ENCODE data around the gene FAM151B. TPM values are rescaled to one million over a fixed set of nuclear protein-coding genes. Genes with fewer than 3 reads are reported as not detected.
"Not testable (repeated sequence)": the region's sequence is repeated elsewhere in the genome, so short reads cannot be mapped to it uniquely, and the experiment has no call there.

Gene FAM151B
- total RNA-seq (17.7 TPM), polyA plus RNA-seq (0.62 TPM)

GRCh38 chr5:80487829-80488721 is at the start of gene FAM151B:
Gene FAM151B, plus strand, starts transcription at chr5:80488100. Its CDS starts 24 bp downstream, at chr5:80488124.
- under 1% methylated on average over 85 of the region's 85 CpGs for WGBS
- DNase-seq (ENCODE audit: extremely low spot score), result peak; percentile 64
- Histone ChIP-seq H3K27ac (ENCODE audit: low read depth) (no peak within 1 kb of the TSS), H3K4me1 (ENCODE audit: insufficient read depth) (no peaks in the 10 kb centered on the region), H3K4me3 (ENCODE audit: low read depth, low read length) (peak within 1 kb of the TSS; percentile 65), H3K36me3 (ENCODE audit: insufficient read depth) (no peaks in the 10 kb centered on the region)

- Histone ChIP-seq H3K4me1 (ENCODE audit: insufficient read depth) (no peaks in the 10 kb centered on the region), H3K27ac (ENCODE audit: low read depth) (no peak overlapping the region), H3K4me3 (ENCODE audit: low read depth, low read length) (no peak overlapping the region), H3K36me3 (ENCODE audit: insufficient read depth) (peaks cover 4% of the 10 kb centered on the region)
- no peak for DNase-seq (ENCODE audit: extremely low spot score)
- WGBS, result 97% methylated on average over 4 of the region's 4 CpGs
These were observed 49.2 kb upstream of the FAM151B start for GRCh38 chr5:80438739-80439138.

GRCh38 chr5:80439213-80439612 is 48.7 kb upstream of the FAM151B start:
- no peaks in the 10 kb centered on the region for H3K4me1 ChIP-seq (ENCODE audit: insufficient read depth)
- H3K27ac ChIP-seq (ENCODE audit: low read depth), result no peak overlapping the region
- peaks cover 4% of the 10 kb centered on the region for H3K36me3 ChIP-seq (ENCODE audit: insufficient read depth)
- no peak for DNase-seq (ENCODE audit: extremely low spot score)
- H3K4me3 ChIP-seq (ENCODE audit: low read depth, low read length), result no peak overlapping the region

GRCh38 chr5:80442742-80443141 is 45.2 kb upstream of the FAM151B start:
- Histone ChIP-seq H3K4me1 (ENCODE audit: insufficient read depth) (no peaks in the 10 kb centered on the region), H3K27ac (ENCODE audit: low read depth) (no peak overlapping the region), H3K36me3 (ENCODE audit: insufficient read depth) (peaks cover 3% of the 10 kb centered on the region), H3K4me3 (ENCODE audit: low read depth, low read length) (no peak overlapping the region)
- DNase-seq (ENCODE audit: extremely low spot score), result no peak

- 79% methylated on average over 2 of the region's 2 CpGs for WGBS
These were observed 34.5 kb upstream of the FAM151B start for GRCh38 chr5:80453366-80453765.

GRCh38 chr5:80463269-80463668 is 24.6 kb upstream of the FAM151B start:
- H3K4me1 ChIP-seq (ENCODE audit: insufficient read depth), result no peaks in the 10 kb centered on the region
- WGBS, result 98% methylated on average over 4 of the region's 4 CpGs
- H3K27ac ChIP-seq (ENCODE audit: low read depth), result no peak overlapping the region
- no peaks in the 10 kb centered on the region for H3K36me3 ChIP-seq (ENCODE audit: insufficient read depth)
- no peak overlapping the region for H3K4me3 ChIP-seq (ENCODE audit: low read depth, low read length)
- DNase-seq (ENCODE audit: extremely low spot score), result no peak

More at GRCh38 chr5:80453366-80453765, 34.5 kb upstream of the FAM151B start:
- Histone ChIP-seq H3K36me3 (ENCODE audit: insufficient read depth) (peaks cover 4% of the 10 kb centered on the region), H3K4me1 (ENCODE audit: insufficient read depth) (no peaks in the 10 kb centered on the region), H3K4me3 (ENCODE audit: low read depth, low read length) (no peak overlapping the region), H3K27ac (ENCODE audit: low read depth) (no peak overlapping the region)
- DNase-seq (ENCODE audit: extremely low spot score), result no peak

- Histone ChIP-seq H3K4me3 (ENCODE audit: low read depth, low read length) (no peak overlapping the region), H3K27ac (ENCODE audit: low read depth) (no peak overlapping the region), H3K36me3 (ENCODE audit: insufficient read depth) (no peaks in the 10 kb centered on the region), H3K4me1 (ENCODE audit: insufficient read depth) (no peaks in the 10 kb centered on the region)
- WGBS, result 74% methylated on average over 4 of the region's 4 CpGs
- no peak for DNase-seq (ENCODE audit: extremely low spot score)
These were observed 21.0 kb upstream of the FAM151B start for GRCh38 chr5:80466669-80467485.

GRCh38 chr5:80468131-80468530 is 19.8 kb upstream of the FAM151B start:
- no peak for DNase-seq (ENCODE audit: extremely low spot score)
- Histone ChIP-seq H3K4me1 (ENCODE audit: insufficient read depth) (no peaks in the 10 kb centered on the region), H3K4me3 (ENCODE audit: low read depth, low read length) (no peak overlapping the region), H3K36me3 (ENCODE audit: insufficient read depth) (no peaks in the 10 kb centered on the region), H3K27ac (ENCODE audit: low read depth) (peak overlapping the region; percentile 10)
- WGBS, result 97% methylated on average over 1 of the region's 1 CpG

GRCh38 chr5:80470631-80471030 is 17.3 kb upstream of the FAM151B start:
- not testable (repeated sequence) for H3K36me3 ChIP-seq (ENCODE audit: insufficient read depth); H3K4me3 ChIP-seq (ENCODE audit: low read depth, low read length); H3K4me1 ChIP-seq (ENCODE audit: insufficient read depth); H3K27ac ChIP-seq (ENCODE audit: low read depth); DNase-seq (ENCODE audit: extremely low spot score)
- 95% methylated on average over 2 of the region's 2 CpGs for WGBS

GRCh38 chr5:80474929-80475328 is 13.0 kb upstream of the FAM151B start:
- Histone ChIP-seq H3K36me3 (ENCODE audit: insufficient read depth) (peaks cover 4% of the 10 kb centered on the region), H3K27ac (ENCODE audit: low read depth) (no peak overlapping the region), H3K4me1 (ENCODE audit: insufficient read depth) (no peaks in the 10 kb centered on the region), H3K4me3 (ENCODE audit: low read depth, low read length) (no peak overlapping the region)
- no peak for DNase-seq (ENCODE audit: extremely low spot score)
- WGBS, result 65% methylated on average over 2 of the region's 2 CpGs

GRCh38 chr5:80479713-80480112 is 8.2 kb upstream of the FAM151B start:
- Histone ChIP-seq H3K4me1 (ENCODE audit: insufficient read depth) (no peaks in the 10 kb centered on the region), H3K27ac (ENCODE audit: low read depth) (no peak overlapping the region), H3K4me3 (ENCODE audit: low read depth, low read length) (no peak overlapping the region), H3K36me3 (ENCODE audit: insufficient read depth) (peaks cover 4% of the 10 kb centered on the region)
- DNase-seq (ENCODE audit: extremely low spot score), result no peak

- no peak for DNase-seq (ENCODE audit: extremely low spot score)
- no peak overlapping the region for H3K27ac ChIP-seq (ENCODE audit: low read depth)
- 96% methylated on average over 2 of the region's 2 CpGs for WGBS
- no peak overlapping the region for H3K4me3 ChIP-seq (ENCODE audit: low read depth, low read length)
- no peaks in the 10 kb centered on the region for H3K4me1 ChIP-seq (ENCODE audit: insufficient read depth)
- H3K36me3 ChIP-seq (ENCODE audit: insufficient read depth), result no peaks in the 10 kb centered on the region
These were observed 7.5 kb upstream of the FAM151B start for GRCh38 chr5:80480354-80480753.

- Histone ChIP-seq H3K27ac (ENCODE audit: low read depth) (no peak overlapping the region), H3K4me1 (ENCODE audit: insufficient read depth) (no peaks in the 10 kb centered on the region), H3K36me3 (ENCODE audit: insufficient read depth) (no peaks in the 10 kb centered on the region), H3K4me3 (ENCODE audit: low read depth, low read length) (no peak overlapping the region)
- WGBS, result 97% methylated on average over 3 of the region's 3 CpGs
- no peak for DNase-seq (ENCODE audit: extremely low spot score)
These were observed 6.6 kb upstream of the FAM151B start for GRCh38 chr5:80481019-80481893.

Data from urinary bladder (tissue), 4 donors.